H1 (cell line): Measurements from ENCODE around the gene CD44. TPM values are rescaled to one million over a fixed set of nuclear protein-coding genes. Genes with fewer than 3 reads are reported as not detected.

Experiments used
- BCL11A ChIP-seq, 2 experiments: IDR thresholded peaks; one replicate each; pipeline ENCODE4 v1.6.1; 2011; ENCODE audit warnings: low read depth in 2 of 2, low read length in 2 of 2, mild to moderate bottlenecking in 2 of 2
- EZH2 ChIP-seq: fragments of 200-600 bp; sonication (generic); IDR thresholded peaks from 2 replicates; pipeline ENCODE4 v1.7.1; 2012; ENCODE audit warnings: low read depth, mild to moderate bottlenecking, moderate library complexity, low read length, inconsistent platforms; ENCODE audit not compliant: severe bottlenecking
- GABPA ChIP-seq: IDR thresholded peaks from 2 replicates; pipeline ENCODE4 v1.6.1; 2011; ENCODE audit warnings: mild to moderate bottlenecking, low read length, moderate library complexity, borderline replicate concordance; ENCODE audit not compliant: insufficient read depth
- JUN ChIP-seq: IDR thresholded peaks from 2 replicates; pipeline ENCODE4 v1.6.1; 2011; ENCODE audit warnings: low read depth, mild to moderate bottlenecking, improper control_type of control experiment, low read length
- KDM1A ChIP-seq: fragments of 200-600, 300-600 bp; sonication (generic); IDR thresholded peaks from 2 replicates; pipeline ENCODE4 v1.7.1; 2016; ENCODE audit warnings: mild to moderate bottlenecking, low read length, borderline replicate concordance
- POU5F1 ChIP-seq: IDR thresholded peaks from 2 replicates; pipeline ENCODE4 v1.6.1; 2011; ENCODE audit warnings: low read depth, mild to moderate bottlenecking, low read length, moderate library complexity
- polyA plus RNA-seq, 7 experiments: library from polyadenylated mRNA; depleted of rRNA in 3 of 7; stranded (reverse) in 5 of 7; unstranded in 2 of 7; fragments of >200 nt in 5 of 7; fragments of 200-250 nt in 2 of 7; gene quantifications; 1 replicate in 5 of 7; 2 replicates in 1 of 7; 4 replicates in 1 of 7; pipeline versions ENCODE4 v1.2.1 to v1.2.3, GENCODE V29; 2011 to 2013; ENCODE audit warnings: missing spikeins in 2 of 7, mixed read lengths in 2 of 7
- total RNA-seq: library from RNA; stranded (reverse); fragmentation: NEBNext Ultra II Directional; extraction: Animal tissue kit (Norgen Biotek cat#: 25700); gene quantifications from 2 replicates; pipeline ENCODE4 v1.2.1, GENCODE V29; 2021
- TF ChIP-seq, protein P1 (sequence below): fragments of 300-600 bp; sonication (generic); IDR thresholded peaks from 2 replicates; pipeline ENCODE4 v1.7.1; 2012; ENCODE audit warnings: low read length, moderate library complexity, mild to moderate bottlenecking, inconsistent platforms; ENCODE audit not compliant: insufficient replicate concordance
- TF ChIP-seq, protein P2 (sequence below): IDR thresholded peaks from 2 replicates; pipeline ENCODE4 v1.6.1; 2011; ENCODE audit warnings: low read length, improper control_type of control experiment

CD44 gene
- total and polyA plus RNA-seq, 2 of the 8 experiments (the other 6 are each of a cell fraction or from before 2014, with no cell fraction given): 11.8 to 13.7 TPM

DNA sequence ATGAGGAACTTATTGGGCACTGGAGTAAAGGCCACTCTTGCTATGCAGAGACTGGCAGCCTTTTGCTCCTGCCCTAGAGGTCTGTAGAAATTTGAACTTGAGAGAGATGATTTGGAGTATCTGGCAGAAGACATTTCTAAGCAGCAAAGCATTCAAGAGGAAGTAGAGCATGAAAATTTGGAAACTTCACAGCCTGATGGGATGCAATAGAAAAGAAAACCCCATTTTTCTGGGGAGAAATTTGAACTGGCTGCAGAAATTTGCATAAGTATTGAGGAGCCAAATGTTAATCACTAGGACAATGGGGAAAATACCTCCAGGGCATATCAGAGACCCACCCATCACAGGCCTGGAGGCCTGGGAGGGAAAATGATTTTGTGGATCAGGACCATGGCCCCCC lies 29.9 kb upstream of the CD44 start (continued):
- TF ChIP-seq, protein P1, sequence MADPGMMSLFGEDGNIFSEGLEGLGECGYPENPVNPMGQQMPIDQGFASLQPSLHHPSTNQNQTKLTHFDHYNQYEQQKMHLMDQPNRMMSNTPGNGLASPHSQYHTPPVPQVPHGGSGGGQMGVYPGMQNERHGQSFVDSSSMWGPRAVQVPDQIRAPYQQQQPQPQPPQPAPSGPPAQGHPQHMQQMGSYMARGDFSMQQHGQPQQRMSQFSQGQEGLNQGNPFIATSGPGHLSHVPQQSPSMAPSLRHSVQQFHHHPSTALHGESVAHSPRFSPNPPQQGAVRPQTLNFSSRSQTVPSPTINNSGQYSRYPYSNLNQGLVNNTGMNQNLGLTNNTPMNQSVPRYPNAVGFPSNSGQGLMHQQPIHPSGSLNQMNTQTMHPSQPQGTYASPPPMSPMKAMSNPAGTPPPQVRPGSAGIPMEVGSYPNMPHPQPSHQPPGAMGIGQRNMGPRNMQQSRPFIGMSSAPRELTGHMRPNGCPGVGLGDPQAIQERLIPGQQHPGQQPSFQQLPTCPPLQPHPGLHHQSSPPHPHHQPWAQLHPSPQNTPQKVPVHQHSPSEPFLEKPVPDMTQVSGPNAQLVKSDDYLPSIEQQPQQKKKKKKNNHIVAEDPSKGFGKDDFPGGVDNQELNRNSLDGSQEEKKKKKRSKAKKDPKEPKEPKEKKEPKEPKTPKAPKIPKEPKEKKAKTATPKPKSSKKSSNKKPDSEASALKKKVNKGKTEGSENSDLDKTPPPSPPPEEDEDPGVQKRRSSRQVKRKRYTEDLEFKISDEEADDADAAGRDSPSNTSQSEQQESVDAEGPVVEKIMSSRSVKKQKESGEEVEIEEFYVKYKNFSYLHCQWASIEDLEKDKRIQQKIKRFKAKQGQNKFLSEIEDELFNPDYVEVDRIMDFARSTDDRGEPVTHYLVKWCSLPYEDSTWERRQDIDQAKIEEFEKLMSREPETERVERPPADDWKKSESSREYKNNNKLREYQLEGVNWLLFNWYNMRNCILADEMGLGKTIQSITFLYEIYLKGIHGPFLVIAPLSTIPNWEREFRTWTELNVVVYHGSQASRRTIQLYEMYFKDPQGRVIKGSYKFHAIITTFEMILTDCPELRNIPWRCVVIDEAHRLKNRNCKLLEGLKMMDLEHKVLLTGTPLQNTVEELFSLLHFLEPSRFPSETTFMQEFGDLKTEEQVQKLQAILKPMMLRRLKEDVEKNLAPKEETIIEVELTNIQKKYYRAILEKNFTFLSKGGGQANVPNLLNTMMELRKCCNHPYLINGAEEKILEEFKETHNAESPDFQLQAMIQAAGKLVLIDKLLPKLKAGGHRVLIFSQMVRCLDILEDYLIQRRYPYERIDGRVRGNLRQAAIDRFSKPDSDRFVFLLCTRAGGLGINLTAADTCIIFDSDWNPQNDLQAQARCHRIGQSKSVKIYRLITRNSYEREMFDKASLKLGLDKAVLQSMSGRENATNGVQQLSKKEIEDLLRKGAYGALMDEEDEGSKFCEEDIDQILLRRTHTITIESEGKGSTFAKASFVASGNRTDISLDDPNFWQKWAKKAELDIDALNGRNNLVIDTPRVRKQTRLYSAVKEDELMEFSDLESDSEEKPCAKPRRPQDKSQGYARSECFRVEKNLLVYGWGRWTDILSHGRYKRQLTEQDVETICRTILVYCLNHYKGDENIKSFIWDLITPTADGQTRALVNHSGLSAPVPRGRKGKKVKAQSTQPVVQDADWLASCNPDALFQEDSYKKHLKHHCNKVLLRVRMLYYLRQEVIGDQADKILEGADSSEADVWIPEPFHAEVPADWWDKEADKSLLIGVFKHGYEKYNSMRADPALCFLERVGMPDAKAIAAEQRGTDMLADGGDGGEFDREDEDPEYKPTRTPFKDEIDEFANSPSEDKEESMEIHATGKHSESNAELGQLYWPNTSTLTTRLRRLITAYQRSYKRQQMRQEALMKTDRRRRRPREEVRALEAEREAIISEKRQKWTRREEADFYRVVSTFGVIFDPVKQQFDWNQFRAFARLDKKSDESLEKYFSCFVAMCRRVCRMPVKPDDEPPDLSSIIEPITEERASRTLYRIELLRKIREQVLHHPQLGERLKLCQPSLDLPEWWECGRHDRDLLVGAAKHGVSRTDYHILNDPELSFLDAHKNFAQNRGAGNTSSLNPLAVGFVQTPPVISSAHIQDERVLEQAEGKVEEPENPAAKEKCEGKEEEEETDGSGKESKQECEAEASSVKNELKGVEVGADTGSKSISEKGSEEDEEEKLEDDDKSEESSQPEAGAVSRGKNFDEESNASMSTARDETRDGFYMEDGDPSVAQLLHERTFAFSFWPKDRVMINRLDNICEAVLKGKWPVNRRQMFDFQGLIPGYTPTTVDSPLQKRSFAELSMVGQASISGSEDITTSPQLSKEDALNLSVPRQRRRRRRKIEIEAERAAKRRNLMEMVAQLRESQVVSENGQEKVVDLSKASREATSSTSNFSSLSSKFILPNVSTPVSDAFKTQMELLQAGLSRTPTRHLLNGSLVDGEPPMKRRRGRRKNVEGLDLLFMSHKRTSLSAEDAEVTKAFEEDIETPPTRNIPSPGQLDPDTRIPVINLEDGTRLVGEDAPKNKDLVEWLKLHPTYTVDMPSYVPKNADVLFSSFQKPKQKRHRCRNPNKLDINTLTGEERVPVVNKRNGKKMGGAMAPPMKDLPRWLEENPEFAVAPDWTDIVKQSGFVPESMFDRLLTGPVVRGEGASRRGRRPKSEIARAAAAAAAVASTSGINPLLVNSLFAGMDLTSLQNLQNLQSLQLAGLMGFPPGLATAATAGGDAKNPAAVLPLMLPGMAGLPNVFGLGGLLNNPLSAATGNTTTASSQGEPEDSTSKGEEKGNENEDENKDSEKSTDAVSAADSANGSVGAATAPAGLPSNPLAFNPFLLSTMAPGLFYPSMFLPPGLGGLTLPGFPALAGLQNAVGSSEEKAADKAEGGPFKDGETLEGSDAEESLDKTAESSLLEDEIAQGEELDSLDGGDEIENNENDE: no peak
- TF ChIP-seq JUN (no peak), BCL11A (IDR thresholded peaks at IDR 0.05; ENCODE audit: low read depth in 2 of 2, low read length in 2 of 2) (no peak), POU5F1 (no peak), GABPA (no peak), EZH2 (no peak), KDM1A (no peak)
- TF ChIP-seq, protein P2, sequence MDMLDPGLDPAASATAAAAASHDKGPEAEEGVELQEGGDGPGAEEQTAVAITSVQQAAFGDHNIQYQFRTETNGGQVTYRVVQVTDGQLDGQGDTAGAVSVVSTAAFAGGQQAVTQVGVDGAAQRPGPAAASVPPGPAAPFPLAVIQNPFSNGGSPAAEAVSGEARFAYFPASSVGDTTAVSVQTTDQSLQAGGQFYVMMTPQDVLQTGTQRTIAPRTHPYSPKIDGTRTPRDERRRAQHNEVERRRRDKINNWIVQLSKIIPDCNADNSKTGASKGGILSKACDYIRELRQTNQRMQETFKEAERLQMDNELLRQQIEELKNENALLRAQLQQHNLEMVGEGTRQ: no peak
